ENCODE measurements around the gene XYLT1. TPM values are rescaled to one million over a fixed set of nuclear protein-coding genes. Genes with fewer than 3 reads are reported as not detected.

The XYLT1 gene
- polyA plus RNA-seq, 1 of the 3 experiments (the other 2 are of a cell fraction) = 17.6 TPM

- H3F3A ChIP-seq (replicated peaks; ENCODE audit: insufficient read depth) = peaks cover 5% of the 10 kb centered on the region
- DNase-seq = no peak
- ChIA-PET POLR2A (no interaction called here), CTCF (no interaction called here)
- peaks cover 100% of the 10 kb centered on the region for H4K20me1 ChIP-seq (ENCODE audit: insufficient read depth)
- H3K9me2 ChIP-seq = no peaks in the 10 kb centered on the region
- TF ChIP-seq NRF1 (IDR thresholded peaks at IDR 0.05; ENCODE audit: low read depth, low read length) (no peak), GABPA (IDR thresholded peaks at IDR 0.05; ENCODE audit: low read depth) (no peak), MXI1 (IDR thresholded peaks at IDR 0.05; ENCODE audit: low read depth, low read length) (no peak), EP300 (IDR thresholded peaks at IDR 0.05; ENCODE audit: borderline replicate concordance in 1 of 2, low read depth in 1 of 2, low read length in 1 of 2) (no peak), RXRA (IDR thresholded peaks at IDR 0.05; ENCODE audit: borderline replicate concordance, low read depth) (no peak), NFIC (IDR thresholded peaks at IDR 0.05; ENCODE audit: borderline replicate concordance) (no peak), SMC3 (IDR thresholded peaks at IDR 0.05; ENCODE audit: low read depth, low read length) (no peak), REST (IDR thresholded peaks at IDR 0.05; ENCODE audit: low read depth, low read length) (no peak), EZH2phosphoT487 (IDR thresholded peaks at IDR 0.05; ENCODE audit: borderline replicate concordance, low read depth) (no peak), GATA2 (CRISPR knock-in tag; IDR thresholded peaks at IDR 0.05) (no peak), FOXJ3 (CRISPR knock-in tag; IDR thresholded peaks at IDR 0.05) (no peak)
- peaks cover 100% of the 10 kb centered on the region for H3K79me2 ChIP-seq (ENCODE audit: insufficient read depth)
- H3K9ac ChIP-seq = no peak overlapping the region
- H3K36me3 ChIP-seq (replicated peaks in 1 of 2; ENCODE audit: control insufficient read depth in 1 of 2, insufficient read depth in 2 of 2, low read length in 1 of 2) = peaks cover 0 to 3% of the 10 kb centered on the region in 2 experiments
- H3K27ac ChIP-seq (ENCODE audit: low read depth in 2 of 2, low read length in 1 of 2) = no peak overlapping the region; a peak in 1 of 4 replicates
- no peak overlapping the region for H3K4me2 ChIP-seq
- peaks cover 0 to 52% of the 10 kb centered on the region in 2 experiments; a peak in 2 of 4 replicates for H3K4me1 ChIP-seq (ENCODE audit: control insufficient read depth in 1 of 2, insufficient read depth in 2 of 2, low read depth in 1 of 2, low read length in 1 of 2)
- no peaks in the 10 kb centered on the region for H3K9me3 ChIP-seq
- no peak overlapping the region for H2AFZ ChIP-seq (ENCODE audit: low read depth)
- no peak overlapping the region for H3K4me3 ChIP-seq (ENCODE audit: low read depth in 2 of 2, low read length in 1 of 2)
- no peaks in the 10 kb centered on the region for H3K27me3 ChIP-seq (ENCODE audit: insufficient read depth)
- 96% methylated on average over 3 of the region's 7 CpGs for WGBS (ENCODE audit: low lambda C conversion rate)
These were observed 189.7 kb downstream of the XYLT1 start for GRCh38 chr16:17281052-17281451.

- ChIA-PET CTCF (interaction anchor here (0.9 to 2.3 kb wide), 4 partner anchors 13 to 190 kb away, joined by 3 to 13 read pairs (median 5); no protein-coding TSS in a partner anchor), POLR2A (no interaction called here)
- 89% methylated on average over 5 of the region's 5 CpGs for WGBS (ENCODE audit: low lambda C conversion rate)
- H3K9me2 ChIP-seq = no peaks in the 10 kb centered on the region
- H3K79me2 ChIP-seq (ENCODE audit: insufficient read depth) = peaks cover 100% of the 10 kb centered on the region
- H3K4me1 ChIP-seq (ENCODE audit: control insufficient read depth in 1 of 2, insufficient read depth in 2 of 2, low read depth in 1 of 2, low read length in 1 of 2) = peaks cover 0 to 39% of the 10 kb centered on the region in 2 experiments; a peak in 2 of 4 replicates
- H2AFZ ChIP-seq (ENCODE audit: low read depth) = no peak overlapping the region
- H3K27me3 ChIP-seq (ENCODE audit: insufficient read depth) = no peaks in the 10 kb centered on the region
- H3K4me3 ChIP-seq (ENCODE audit: low read depth in 2 of 2, low read length in 1 of 2) = no peak overlapping the region
- H3K27ac ChIP-seq (ENCODE audit: low read depth in 2 of 2, low read length in 1 of 2) = no peak overlapping the region
- no peak overlapping the region for H3K9ac ChIP-seq
- H3F3A ChIP-seq (replicated peaks; ENCODE audit: insufficient read depth) = peaks cover 3% of the 10 kb centered on the region
- no peak for DNase-seq
- no peaks in the 10 kb centered on the region for H3K9me3 ChIP-seq
- peaks cover 0 to 3% of the 10 kb centered on the region in 2 experiments for H3K36me3 ChIP-seq (replicated peaks in 1 of 2; ENCODE audit: control insufficient read depth in 1 of 2, insufficient read depth in 2 of 2, low read length in 1 of 2)
- H4K20me1 ChIP-seq (ENCODE audit: insufficient read depth) = peaks cover 100% of the 10 kb centered on the region
- no peak overlapping the region for H3K4me2 ChIP-seq
- TF ChIP-seq REST (IDR thresholded peaks at IDR 0.05; ENCODE audit: low read depth, low read length) = no peak
- TF ChIP-seq JUND (IDR thresholded peaks at IDR 0.05) = no peak
- TF ChIP-seq CHD2 (IDR thresholded peaks at IDR 0.05; ENCODE audit: low read length, partially characterized antibody) = no peak
- TF ChIP-seq RAD21 (IDR thresholded peaks at IDR 0.05; ENCODE audit: low read length) = no peak
- no peak for TF ChIP-seq POLR2AphosphoS5 (IDR thresholded peaks at IDR 0.05; ENCODE audit: low read depth, low read length)
- TF ChIP-seq FOSL2 (IDR thresholded peaks at IDR 0.05; ENCODE audit: borderline replicate concordance, low read depth) = no peak
- TF ChIP-seq TEAD4 (IDR thresholded peaks at IDR 0.05; ENCODE audit: borderline replicate concordance, insufficient read depth) = no peak
- no peak for TF ChIP-seq RCOR1 (IDR thresholded peaks at IDR 0.05; ENCODE audit: low read length)
- TF ChIP-seq MAX (IDR thresholded peaks at IDR 0.05; ENCODE audit: low read depth) = no peak
- no peak for TF ChIP-seq EZH2phosphoT487 (IDR thresholded peaks at IDR 0.05; ENCODE audit: borderline replicate concordance, low read depth)
- TF ChIP-seq NFIC (IDR thresholded peaks at IDR 0.05; ENCODE audit: borderline replicate concordance) = no peak
- no peak for TF ChIP-seq USF1 (IDR thresholded peaks at IDR 0.05; ENCODE audit: borderline replicate concordance, low read depth)
- TF ChIP-seq MEF2A (IDR thresholded peaks at IDR 0.05; ENCODE audit: borderline replicate concordance, low read depth) = no peak
These were observed 191.8 kb downstream of the XYLT1 start for GRCh38 chr16:17278988-17279387.

All from SK-N-SH (cell line).